ENCODE measurements around the gene LGR6.
"Not testable (repeated sequence)": the region's sequence is repeated elsewhere in the genome, so short reads cannot be mapped to it uniquely, and the experiment has no call there.

The LGR6 gene

DNA sequence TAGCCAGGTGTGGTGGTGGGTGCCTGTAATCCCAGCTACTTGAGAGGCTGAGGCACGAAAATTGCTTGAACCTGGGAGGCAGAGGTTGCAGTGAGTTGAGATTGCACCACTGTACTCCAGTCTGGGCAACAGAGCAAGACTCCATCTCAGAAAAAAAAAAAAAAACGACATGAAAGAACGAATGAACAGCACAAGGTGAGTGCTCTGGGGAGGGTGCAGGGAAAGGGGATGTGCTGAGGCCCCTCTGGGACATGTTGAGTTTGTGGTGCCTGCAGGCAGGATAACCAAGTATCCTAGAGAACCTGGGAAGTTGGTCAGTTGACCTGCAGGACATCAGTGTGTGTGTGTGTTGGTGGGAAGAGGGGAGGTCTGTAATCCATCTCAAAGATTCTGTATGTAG is 46.6 kb downstream of the LGR6 start:
- DNase-seq (ENCODE audit: low read depth in 2 of 2): not testable (repeated sequence)

DNA sequence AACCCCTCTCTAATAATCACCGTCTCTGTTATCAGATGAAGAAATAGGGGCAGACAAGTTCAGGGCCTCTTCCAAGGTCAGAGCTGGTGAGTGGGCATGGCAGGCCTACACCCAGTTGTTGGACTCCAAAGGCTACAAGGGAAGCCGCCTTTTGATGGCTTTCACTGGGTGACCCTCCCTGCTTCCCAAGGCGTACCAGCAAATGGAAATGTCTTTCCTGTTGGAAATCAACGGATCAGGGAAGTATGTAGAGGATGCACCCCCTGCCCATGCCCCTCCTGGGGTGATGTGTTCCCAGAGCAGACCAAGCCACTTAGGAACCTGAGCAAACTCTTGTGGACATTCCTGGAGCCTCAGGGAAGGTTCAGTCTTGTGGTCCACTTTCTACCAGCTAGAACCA is 47.4 kb downstream of the LGR6 start:
- no peak for DNase-seq (ENCODE audit: low read depth in 2 of 2)

DNA sequence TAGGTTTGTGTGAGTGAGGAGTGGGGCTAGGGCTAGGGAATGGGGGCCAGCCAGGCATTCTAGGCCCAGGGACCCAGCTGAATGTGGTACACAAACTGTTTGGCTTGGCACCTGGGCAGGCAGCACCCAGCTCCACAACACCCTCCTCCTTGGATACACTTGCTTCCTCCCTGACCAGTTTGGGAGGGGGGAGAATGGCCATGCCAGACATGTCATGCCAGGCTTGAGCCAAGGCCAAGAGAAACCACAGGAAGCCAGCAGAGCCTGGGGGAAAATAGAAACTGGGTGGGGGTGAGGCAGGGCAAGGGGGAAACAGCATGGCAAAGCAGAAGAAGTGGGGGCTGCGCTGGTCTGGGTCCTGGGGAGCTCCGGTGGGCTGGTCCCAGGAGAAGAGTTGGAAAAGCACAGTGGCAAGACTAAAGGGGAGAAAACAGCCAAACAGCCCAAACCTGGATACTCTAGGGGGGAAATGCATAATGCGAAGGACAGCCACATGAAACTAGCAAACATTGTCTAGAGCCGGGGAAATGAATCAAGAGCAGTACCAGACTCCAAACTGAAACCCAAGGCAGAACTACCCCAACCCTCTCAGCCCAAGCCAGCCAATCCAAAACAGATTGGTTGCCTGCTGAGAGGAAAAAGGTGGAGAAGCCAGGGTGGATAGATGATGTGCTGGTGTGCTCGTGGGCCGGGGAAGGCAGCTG is 47.9 kb downstream of the LGR6 start:
- no peak for DNase-seq (ENCODE audit: low read depth in 2 of 2)

DNA sequence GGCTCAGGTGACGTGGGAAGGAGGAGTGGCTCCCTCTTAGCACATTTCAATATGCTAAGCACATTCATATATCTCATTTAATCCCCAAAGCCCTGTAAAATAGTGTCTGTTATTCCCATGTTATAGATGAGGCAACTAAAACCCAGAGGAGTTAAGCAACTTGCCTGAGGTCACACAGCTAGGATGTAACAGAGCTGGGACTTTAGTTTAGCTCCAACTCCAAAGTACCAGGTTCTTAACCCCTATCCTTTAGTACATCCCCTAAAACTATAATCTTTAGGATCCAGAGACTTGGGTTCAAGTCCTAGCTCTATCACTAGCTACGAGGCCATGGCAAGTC is 48.5 kb downstream of the LGR6 start:
- DNase-seq (ENCODE audit: low read depth in 2 of 2): no peak

DNA sequence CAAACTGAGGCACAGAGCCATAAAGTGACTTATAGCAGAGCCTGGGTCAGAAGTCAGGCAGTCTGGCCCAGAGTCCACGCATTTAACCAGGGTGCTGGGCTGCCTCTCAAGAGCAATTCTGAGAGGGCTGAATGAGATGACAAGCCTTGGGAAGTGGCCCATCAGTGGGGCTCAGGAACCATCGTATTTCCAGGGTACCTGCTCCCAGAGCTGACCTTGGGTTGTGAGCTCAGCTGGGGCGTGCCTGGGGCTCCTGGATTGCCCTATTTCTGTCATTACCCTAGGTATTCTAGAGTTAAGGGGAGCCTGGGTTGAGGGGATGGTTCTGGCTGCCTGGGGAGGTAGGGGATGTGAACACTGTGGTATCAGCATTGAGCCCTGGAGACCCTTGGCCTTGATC is 49.4 kb downstream of the LGR6 start:
- DNase-seq (ENCODE audit: low read depth in 2 of 2): no peak

DNA sequence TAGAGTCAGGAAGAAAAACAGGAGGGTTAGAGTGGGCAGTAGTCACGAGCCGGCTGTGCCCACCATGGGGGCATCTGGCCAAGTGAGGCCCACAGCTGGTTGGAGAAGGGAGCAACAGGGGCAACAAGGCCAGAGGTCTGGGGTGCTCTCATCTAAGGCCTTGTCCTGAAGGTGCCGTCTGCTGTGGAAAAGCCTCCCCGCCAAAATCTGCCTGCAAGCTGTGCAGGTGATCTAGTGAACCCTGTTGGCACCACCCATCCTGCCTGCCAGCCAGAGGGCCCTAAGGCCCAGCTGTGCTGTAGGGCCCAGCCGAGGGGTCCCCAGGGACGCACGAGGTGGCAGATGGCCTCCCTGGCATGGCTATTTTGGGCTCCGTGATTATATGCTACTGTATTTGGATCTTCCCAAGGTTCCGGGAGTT is 51.3 kb downstream of the LGR6 start:
- no peak for DNase-seq (ENCODE audit: low read depth in 2 of 2)

DNA sequence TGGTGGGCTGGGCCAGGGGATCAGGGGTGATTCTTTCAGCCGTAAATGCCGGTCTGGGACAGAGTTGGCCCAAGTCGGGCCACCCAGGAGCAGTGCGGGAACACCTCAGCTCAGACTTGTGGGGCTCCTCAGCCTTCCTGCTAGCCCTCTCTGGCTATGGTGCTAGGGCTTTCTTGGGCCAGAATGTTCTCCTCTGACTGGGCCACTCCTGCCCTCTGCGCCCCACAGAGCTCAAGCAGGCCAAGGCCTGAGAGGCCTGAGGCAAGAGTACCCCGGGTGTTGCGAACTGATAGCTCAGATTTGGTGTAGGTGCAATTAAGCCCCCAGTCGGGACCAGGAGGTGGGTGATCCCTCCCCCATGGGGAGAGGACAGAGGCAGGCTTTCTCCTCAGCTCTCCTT is 51.8 kb downstream of the LGR6 start:
- DNase-seq (ENCODE audit: low read depth in 2 of 2): no peak

DNA sequence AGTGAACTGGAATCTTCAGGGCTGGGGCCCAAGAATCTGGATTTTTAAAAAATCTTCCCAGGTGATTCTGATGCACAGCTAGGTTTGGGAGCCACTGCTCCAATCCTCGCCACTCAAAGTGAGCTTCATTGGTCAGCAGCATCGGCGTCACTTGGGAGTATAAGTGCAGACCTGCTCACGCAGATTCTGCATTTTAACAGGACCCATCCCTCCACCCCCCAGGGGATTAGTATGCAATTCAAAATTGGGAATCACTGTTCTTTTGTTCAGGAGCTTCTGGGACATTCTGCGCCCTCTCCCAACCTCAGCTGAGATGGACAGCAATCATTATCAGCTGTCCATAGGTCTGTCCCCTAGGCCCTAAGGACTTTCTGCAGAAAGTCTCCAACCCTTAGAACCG is 53.5 kb downstream of the LGR6 start:
- DNase-seq (ENCODE audit: low read depth in 2 of 2): no peak

DNA sequence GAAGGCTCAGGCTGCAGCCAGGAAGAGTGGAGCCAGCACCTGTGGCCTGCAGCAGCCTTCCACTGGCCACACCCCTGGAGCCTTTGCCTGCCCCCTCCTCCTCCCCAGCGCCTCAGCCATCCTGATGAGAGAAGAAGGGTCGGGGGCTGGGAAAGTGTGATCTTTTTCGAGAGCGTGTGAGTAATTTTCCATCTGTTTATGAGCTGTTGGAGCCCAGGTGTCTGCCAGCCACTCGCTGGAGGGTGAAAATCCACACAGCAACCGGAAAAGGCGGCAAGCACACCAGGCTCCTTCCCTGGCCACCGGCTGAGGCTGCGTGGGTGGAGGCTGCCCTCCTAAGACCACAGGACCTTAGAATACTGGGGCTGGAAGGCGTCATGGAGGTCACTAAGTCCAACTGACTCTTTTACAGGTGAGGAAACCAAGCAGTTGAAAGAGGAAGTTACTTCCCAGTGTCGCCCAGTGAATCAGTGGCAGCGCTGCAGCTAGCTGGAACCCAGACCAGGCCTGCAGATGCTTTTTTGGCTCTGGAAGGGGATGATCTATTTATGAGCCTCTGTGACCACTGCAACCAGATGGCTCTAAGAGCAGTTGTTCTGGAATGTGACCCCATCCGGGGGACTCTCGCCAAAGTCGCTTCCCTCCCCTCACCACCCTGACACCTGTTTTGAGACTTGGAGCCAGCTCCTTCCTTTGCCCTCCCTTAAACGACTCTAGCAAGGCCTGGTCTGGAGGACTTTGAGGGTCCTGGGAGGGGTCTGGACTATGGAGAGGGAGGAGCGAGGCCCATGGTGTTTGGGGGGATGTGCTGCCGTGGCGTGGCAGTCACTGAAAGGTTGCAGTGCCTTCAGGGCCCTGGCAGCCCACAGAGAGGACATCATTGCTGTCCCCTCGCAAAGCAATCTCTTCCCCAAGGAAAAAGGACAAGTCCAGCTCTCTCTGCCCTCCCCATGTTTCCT is 54.5 kb downstream of the LGR6 start:
- no peak for DNase-seq (ENCODE audit: low read depth in 2 of 2)

DNA sequence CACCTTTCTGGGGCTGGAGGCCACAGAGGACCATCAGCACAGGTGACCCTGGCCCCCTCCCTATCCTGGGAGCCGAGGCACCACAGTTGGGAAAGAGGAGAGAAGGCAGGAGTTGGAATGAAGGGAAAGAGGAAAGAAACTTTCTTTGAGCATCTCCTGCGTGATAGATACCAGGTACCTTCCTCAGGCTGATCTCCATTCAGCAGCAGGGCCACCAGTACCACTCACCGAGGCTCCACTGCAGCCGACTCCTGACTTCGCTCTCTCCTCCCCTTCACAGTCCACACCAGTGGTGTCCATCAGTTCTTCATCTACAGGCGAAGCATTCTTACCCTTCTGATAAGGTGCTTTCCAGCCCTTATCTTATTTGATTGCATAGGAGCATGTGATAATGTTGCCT is 55.3 kb downstream of the LGR6 start:
- DNase-seq (ENCODE audit: low read depth in 2 of 2): no peak

DNA sequence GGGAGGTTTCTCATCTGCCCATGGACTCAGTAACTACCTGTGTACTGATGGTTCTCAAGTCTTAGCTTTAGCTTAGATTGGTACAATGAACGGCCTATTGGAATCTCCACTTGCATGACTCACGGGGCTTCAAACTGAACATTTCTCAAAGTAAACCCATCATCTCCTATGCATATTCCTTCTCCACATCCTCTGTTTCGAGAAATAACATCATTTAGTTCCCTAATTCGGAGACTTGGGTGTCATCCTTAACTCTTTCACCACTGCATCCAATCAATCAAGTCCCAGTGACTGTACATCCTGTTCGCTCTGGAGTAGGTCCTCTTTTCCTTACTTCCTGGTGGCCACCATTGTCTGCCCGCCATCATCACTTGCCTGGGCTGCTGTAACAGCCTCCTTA is 55.8 kb downstream of the LGR6 start:
- DNase-seq (ENCODE audit: low read depth in 2 of 2): no peak

DNA sequence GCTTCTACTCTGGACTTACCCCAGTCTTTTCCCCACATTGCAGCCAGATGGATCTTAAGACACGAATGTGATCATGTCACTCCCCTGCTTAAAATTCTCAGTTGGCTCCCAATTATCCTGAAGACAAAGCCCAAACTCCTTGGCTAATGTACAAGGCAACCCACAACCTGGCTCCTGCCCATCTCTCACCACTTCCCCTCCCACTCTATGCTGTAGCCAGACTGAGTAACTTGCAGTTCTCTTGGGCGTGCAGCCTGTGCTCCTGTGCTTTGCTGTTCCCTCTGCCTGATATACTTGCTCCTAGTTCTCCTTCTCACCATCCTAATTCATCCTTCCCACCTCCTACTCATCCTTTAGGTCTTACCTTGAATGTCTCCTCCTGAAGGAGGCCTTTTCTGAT is 56.2 kb downstream of the LGR6 start:
- no peak for DNase-seq (ENCODE audit: low read depth in 2 of 2)

DNA sequence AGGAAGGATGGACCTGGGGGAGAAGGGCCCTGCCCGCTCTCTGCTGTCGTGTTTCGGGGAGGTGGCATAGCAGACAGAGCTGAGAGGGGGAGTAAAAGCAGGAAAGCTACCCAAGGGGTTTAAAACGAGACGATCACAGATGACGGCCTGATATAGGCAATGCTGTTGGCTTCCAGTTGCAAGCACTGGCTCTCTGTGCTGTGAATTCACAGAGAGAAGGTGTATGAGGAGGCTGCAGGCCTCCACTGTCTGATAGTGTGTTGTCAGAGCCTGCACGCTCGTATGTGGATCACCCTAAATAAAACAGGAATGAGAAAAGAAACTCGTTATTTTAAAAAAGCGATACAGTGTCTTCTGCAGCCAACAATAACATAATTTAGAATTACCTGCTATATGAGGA is 57.4 kb downstream of the LGR6 start:
- DNase-seq (ENCODE audit: low read depth in 2 of 2): no peak

DNA sequence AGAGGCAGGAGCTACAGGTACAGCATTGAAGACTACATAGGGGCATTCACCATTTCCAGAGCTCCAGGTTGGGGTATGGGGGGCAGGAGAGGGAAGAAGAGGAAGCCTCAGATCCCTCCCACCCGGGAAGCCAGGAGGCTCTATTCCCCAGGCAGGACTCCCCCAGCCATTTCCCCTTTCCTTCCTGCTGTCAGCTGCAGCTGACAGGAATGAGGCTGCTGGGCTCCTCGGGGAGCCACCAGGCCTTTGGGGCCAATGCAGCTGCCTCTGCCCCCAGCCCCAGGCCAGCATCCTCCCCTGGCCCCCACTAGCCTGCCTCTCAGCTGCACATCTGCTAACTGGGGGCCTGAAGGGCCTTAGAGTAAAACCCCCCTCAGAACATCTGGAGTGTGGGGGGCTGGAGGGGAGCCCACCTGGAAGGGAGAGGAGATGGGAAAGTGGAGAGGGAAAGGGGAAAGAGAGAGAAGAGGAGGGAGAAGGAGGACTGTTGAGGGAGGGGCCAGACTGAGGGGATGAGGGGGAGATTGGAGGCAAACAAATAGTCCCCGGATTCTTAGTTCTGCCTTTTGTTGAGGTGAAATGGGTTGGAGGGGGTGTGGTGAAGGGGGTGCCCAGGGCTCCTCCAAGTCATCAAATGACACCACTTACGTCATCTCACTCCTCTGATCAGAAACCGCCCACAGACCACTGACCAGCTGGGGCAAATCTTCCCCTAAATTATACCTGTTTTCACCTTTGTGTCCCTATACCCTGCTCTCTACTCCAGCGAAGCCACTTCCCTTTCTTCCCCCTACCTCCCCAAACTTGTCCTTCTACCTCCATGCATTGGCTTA is 58.0 kb downstream of the LGR6 start:
- DNase-seq (ENCODE audit: low read depth in 2 of 2): no peak

DNA sequence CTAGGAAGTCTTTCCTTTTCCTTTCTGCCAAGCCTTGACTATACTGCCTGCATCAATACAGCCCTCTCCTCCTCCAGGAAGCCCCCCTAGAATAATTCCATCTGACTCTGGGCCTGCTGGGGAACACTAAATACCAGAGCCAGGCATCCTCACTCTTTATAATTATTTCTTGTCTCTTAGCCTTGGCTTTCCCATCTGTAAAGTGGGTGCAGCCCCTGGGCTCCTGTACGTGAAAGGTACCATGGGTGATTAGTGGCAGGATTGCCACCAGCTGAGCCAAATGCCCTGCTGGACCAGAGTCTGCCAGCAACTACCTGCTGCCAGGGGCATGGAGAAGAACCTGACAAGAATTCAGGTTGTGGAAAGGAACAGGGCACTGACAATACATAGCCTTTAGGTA is 58.7 kb downstream of the LGR6 start:
- no peak for DNase-seq (ENCODE audit: low read depth in 2 of 2)

DNA sequence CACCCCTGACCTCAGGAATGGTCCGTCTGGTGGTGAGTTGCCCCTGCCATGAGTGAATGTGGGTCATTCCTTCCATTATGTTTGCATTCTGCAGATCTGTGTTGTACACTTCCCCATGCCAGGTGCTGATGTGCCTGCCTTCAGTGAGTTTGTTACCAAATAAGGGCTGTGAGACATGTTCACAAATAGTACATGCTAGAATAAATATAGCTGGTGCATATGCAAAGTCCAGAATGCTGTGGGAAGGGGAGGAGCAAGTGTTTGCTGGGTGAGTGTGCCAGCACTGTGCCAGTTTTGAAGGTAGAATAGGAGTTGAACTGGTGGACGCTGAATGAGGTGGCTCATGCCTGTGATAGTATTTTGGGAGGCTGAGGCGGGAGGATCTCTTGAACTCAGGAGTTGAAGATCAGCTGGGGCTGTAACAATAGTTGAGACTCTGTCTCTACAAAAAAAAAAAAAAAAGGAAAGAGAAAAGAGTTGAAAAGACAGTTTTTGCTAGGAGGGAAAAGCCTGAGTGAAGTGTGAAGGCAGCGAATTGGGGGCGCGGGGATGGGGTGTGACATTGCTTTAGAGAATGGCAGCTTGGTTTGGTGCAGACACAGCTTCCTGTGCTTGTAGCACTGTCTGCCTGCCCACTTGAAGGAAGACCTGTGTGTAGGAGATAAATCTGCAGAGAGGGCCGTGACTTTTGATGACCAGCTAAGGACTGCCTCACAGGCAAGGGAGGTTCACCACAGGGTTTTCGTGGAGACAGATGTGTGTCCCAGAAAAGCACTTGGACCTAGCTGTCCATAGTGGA is 61.1 kb downstream of the LGR6 start:
- DNase-seq (ENCODE audit: low read depth in 2 of 2): no peak

DNA sequence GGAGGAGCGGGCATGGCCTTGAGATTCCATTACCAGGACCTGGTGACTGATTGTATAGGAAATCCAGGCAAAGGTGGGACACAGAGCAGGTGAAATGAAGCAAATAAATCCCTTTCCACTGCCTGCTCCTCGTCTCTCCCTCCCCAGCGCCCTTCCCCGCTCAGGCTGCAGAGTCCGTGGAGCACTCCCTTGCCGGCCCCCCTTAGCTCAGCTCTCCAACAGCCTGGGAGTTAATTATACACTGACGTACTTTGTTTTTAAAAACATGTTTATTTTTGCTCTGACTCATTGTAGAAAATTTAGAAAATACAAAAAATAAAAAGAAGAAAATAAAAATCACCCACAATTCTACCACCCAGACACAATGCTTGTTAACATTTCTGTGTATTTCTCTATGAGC is 61.7 kb downstream of the LGR6 start:
- DNase-seq (ENCODE audit: low read depth in 2 of 2): no peak

DNA sequence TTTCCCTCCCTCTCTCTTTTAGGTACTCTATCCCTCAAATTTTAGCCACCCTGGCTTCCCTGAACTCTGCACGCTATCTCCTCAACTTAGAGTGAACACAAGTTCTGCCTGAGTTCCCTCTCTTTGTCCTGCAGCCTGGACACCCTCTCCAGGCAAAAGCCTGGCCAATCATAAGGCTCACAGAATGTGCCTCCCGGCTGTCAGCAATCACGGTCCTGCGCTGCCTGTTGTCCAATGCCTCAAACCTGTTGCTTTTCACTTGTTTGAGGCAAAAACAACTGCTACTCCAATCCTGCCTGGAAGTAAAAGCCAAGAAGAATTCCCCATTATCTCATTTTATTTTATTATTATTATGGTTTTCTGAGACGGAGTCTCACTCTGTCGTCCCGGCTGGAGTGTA is 66.1 kb downstream of the LGR6 start:
- DNase-seq (ENCODE audit: low read depth in 2 of 2): no peak

DNA sequence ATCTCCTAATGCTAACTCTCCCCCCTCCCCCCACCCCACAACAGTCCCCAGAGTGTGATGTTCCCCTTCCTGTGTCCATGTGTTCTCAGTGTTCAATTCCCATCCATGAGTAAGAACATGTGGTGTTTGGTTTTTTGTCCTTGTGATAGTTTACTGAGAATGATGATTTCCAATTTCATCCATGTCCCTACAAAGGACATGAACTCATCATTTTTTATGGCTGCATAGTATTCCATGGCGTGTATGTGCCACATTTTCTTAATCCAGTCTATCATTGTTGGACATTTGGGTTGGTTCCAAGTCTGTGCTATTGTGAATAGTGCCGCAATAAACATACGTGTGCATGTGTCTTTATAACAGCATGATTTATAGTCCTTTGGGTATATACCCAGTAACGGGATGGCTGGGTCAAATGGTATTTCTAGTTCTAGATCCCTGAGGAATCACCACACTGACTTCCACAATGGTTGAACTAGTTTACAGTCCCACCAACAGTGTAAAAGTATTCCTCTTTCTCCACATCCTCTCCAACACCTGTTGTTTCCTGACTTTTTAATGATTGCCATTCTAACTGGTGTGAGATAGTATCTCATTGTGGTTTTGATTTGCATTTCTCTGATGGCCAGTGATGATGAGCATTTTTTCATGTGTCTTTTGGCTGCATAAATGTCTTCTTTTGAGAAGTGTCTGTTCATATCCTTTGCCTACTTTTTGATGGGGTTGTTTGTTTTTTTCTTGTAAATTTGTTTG is 67.8 kb downstream of the LGR6 start:
- not testable (repeated sequence) for DNase-seq (ENCODE audit: low read depth in 2 of 2)

DNA sequence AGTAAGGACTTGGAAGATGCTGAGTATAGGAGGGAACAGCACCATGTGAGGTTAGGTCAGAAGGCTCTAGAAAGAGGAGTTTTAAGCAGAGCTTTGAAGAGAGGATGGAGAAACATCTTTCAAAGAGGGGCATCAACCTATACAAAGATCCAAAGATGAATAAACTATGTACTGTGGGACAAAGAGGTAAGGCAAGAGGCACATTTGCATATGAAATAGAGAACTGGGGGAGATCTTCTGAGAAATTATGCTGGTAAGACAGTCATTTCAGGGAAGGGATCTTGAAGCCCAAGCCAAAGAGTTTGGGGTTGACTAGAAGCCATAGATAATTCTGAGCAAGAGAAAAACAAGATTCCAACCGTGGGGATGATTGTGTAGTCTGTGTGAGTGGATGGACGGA is 70.0 kb downstream of the LGR6 start:
- no peak for DNase-seq (ENCODE audit: low read depth in 2 of 2)

DNA sequence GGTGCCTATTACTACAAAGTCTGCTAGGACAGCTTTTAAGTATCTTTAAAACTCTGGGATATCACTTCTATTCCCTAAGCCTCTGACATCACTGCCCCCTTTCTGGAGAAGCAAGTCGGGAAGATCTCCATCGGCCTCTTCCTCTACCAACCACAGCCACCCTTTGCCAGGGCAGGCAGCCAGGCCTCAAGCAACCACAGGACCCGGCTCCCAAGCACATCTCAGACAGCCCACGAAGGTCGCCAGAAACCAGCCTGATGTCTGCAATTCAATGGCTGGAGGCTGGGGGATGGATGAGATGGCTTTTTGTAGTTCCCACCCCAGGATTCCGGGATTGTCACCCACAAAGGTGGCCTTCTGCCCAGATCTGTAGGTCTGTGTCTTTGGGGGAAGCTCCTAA is 70.7 kb downstream of the LGR6 start:
- DNase-seq (ENCODE audit: low read depth in 2 of 2): no peak

All from stimulated activated CD8-positive, alpha-beta memory T cell treated with anti-CD3 and anti-CD28 coated beads, Interleukin-7, amount 100 ng/mL, for 4 hours (primary cell).